HG02943 (cell line): Measurements from ENCODE around the gene SLC1A2.
"Not testable (repeated sequence)": the region's sequence is repeated elsewhere in the genome, so short reads cannot be mapped to it uniquely, and the experiment has no call there.

ENCODE experiments used
- ATAC-seq: cut with Tn5 transposase; IDR thresholded peaks from one replicate; pipeline ENCODE4 v1.9.1; 2021; ENCODE audit warnings: mild to moderate bottlenecking, low read depth, moderate library complexity; ENCODE audit not compliant: unreplicated experiment

The SLC1A2 gene

DNA sequence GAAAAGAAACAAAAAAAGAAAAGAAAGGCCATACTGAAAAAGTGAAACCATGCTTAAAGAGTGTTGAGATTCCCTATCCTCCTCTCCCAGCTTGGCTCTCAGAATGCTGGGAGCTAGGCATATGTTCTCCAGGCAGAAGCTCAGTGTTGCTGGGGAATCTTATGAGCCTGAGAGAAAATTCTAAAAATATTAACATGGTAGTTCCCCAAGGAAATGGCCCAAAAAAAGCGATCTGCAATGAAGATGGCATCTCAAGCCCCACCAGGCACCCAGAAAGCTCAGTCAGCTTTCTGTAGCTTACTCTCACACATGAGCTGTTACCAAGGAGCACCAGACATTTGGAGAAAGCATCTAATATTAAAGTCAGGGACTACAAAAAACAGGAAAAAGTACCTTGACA, 185.8 kb downstream of the SLC1A2 start:
- no peak for ATAC-seq

- no peak for ATAC-seq
These were observed 186.4 kb downstream of the SLC1A2 start for GRCh38 chr11:35232891-35233330.

- ATAC-seq: no peak
These were observed 188.1 kb downstream of the SLC1A2 start for GRCh38 chr11:35231076-35231860.

DNA sequence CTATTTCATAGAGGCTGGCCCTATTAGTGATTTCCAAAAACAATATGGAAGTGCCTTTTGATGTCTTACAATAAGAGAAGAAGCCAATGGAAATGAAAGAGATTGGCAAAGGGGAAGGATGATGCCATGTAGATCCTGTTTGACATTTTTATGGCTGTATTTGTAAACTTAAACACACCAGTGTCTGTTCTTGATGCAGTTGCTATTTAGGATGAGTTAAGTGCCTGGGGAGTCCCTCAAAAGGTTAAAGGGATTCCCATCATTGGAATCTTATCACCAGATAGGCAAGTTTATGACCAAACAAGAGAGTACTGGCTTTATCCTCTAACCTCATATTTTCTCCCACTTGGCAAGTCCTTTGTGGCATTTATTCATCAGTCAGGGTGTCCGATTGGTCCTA, 189.0 kb downstream of the SLC1A2 start:
- no peak for ATAC-seq

DNA sequence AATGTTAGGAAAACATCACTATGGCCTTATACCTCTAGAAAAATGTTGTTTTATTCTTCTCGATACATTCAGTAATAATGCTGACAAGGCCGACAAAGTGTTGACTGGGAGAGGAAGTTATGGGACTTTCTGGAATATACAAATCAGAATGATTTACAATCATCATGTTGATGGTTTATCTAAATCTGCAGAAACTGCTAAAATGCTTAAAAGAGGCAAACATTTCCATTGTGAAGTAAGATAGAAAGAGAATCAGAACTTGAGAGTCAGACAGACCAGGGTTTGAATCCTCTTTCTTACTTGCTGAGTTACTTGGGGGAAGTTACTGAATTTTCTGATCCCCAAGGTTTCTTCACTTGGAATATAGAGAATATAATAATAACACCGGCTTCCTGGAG, 191.0 kb downstream of the SLC1A2 start:
- ATAC-seq: no peak

GRCh38 chr11:35227576-35228327, 191.6 kb downstream of the SLC1A2 start:
- no peak for ATAC-seq

DNA sequence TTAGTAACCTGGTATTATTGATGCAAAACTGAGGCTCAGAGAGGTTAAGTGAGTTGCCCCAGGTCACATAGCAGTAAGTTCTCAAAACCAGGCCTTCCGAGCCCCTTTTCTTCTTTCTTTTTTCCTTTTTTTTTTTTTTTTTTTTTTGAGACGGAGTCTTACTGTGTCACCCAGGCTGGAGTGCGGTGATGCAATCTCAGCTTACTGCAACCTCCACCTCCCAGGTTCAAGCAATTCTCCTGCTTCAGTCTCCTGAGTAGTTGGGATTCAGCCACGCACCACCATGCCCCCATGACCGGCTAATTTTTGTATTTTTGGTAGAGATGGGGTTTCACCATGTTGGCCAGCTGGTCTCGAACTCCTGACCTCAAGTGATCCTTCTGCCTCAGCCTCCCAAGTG, 192.6 kb downstream of the SLC1A2 start:
- ATAC-seq: not testable (repeated sequence)

DNA sequence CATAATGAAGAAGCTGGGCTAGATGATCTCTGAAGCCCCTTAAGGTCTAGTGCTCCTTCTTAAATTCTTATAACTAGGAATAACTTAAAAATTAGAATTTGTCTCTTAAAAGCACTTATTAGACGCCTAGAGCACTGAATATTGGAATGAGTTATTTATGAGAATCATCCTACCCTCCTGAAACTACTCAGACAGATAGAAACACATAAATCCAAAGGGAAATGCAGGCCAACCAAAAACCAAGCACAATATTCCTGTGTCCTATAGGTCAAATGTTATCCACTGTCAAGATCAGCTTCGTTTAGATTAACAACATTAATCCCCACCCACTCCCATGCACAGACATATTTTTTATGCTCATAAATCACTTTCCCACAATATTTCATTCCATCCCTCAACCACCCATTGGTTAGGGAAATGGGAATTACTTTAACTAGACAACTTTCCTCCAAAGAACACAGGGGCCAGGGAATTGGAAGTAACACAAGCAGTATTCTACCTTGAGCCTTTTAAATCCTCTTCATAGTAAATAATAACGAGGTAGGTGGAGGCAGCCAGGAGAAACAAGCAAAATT, 193.3 kb downstream of the SLC1A2 start:
- ATAC-seq: no peak

DNA sequence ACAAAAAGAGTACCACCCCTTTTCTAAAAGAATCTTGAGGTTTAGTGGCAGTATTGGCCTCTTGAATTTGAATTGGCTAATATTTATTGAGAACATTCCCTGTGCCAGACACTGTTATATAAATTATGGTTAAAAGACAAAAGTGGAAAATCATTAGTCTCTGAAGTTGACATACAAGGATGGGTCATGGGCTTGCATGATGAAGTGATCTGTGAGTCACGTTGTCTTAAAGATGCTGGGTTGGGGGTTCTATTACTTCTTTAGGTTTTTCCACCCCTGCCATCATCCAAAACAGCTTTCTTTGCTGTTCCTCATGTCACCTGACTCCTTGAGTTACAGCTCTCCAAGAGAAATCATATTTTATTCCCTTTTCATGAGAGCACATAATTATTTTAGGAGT, 195.4 kb downstream of the SLC1A2 start:
- no peak for ATAC-seq

DNA sequence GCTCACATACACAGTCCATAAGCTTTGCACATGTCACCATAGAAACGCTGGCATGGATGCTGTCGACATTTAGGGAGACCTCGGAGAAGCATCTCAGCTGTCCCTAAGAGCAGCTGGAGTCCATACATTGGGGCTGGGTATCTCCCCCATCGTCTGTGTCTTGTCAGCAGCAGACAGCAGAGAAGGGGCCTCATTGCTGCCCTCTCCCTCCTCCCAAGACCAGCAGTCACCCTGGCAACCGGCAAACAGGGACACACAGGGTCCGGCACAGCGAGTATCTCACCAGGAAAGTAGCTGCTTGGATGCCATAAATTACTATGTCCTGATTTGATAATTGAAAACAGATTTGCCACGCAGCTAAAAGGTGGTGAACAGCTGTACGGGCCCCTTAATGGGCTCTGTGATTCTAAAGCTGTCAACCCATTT, 196.0 kb downstream of the SLC1A2 start:
- ATAC-seq: no peak

- no peak for ATAC-seq
These were observed 200.4 kb downstream of the SLC1A2 start for GRCh38 chr11:35218956-35219355.

DNA sequence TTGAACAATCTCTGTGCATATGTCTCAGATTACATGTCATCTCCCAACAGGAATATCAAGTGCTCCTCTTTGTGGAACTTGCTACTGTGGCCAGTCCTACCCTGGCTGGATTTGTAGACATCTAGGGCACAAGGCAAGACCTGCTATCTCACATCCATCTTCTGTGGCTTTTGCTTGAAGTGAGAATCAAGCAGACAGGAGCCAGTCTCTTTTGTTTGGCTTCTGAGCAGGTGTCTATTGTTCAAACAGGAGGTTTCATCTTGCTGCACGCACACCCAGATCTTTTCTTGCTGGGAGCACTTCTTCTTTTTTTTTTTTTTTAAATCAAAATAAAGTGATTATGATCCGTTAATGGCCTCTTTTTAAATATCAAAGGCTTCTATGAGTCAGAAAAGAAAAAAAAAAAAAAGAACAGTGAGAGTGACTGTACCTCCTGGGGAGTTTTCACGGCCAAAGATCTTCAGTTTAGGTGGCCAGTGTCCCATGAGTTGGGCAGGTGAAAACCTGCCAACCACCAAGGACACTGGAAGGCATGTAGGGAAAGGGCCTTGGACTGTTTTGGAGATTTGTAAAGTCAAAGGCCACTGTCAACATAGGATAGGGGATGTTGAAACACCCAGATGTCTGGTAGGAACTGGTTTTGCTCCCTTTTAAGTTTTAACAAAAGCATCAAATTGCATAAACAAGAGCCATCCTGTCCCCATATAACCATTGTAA, 202.2 kb downstream of the SLC1A2 start:
- no peak for ATAC-seq

DNA sequence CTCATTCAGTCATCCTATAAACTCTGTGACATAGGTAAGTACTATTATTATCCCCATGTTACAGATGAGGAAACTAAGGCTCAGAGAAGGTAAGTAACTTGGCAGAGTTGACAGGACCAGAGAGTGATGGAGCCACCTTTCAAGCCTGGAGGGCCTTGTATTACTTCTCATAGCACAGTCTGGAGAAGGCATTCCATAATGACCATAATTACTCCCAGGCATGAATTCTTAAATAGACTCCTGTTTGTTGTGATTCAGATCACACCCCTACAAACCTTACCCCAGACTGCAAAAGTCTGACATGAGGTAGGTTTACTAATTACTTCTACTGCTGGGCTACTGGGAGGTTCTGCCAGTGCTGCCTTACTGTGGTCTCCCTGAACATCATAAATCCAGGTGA, 203.4 kb downstream of the SLC1A2 start:
- no peak for ATAC-seq

GRCh38 chr11:35214792-35215193, 204.6 kb downstream of the SLC1A2 start:
- no peak for ATAC-seq

- no peak for ATAC-seq
These were observed 205.1 kb downstream of the SLC1A2 start for GRCh38 chr11:35214226-35214770.

- ATAC-seq: no peak
These were observed 207.4 kb downstream of the SLC1A2 start for GRCh38 chr11:35211952-35212351.

DNA sequence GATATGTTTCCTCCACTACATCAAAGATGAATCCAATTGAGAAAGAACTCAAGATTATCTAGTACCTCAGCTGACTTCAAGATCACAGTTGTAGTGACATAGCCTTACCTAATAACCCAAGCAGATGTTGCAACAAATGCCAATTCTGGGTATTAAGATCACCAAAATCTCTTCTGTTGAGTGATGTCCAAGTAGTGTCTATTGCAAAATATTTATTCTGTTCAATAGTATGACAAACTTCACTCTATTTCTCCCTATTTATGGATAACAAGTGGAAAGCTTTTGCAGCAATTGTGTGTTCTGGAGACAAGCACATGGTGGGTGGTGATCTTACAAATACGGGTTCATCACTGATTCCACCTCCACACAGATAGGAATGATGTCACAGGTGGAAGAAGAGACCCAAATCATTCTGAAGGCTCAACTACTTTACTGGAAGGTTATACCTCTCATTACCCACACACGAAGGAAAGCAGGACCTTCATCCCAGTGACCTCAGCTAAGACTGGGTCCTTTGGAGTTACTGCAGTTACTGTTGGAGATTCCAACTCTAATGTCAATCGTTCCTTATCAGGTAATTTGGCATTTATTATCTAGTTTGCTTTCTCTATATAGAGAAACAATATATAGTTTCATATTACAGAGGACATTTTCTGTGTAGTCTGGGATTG, 208.3 kb downstream of the SLC1A2 start:
- ATAC-seq: no peak

GRCh38 chr11:35208795-35209194, 210.6 kb downstream of the SLC1A2 start:
- no peak for ATAC-seq

- ATAC-seq: no peak
These were observed 211.6 kb downstream of the SLC1A2 start for GRCh38 chr11:35207471-35208403.
